Mesodermal cell (in vitro differentiated cells): ENCODE measurements around the gene FAAP24. TPM values are rescaled to one million over a fixed set of nuclear protein-coding genes. Genes with fewer than 3 reads are reported as not detected.
"Not testable (repeated sequence)": the region's sequence is repeated elsewhere in the genome, so short reads cannot be mapped to it uniquely, and the experiment has no call there.

ENCODE experiments used
- H3K27ac ChIP-seq: 2 replicates; pipeline ENCODE4 v1.7.0; 2013; ENCODE audit warnings: mild to moderate bottlenecking, low read depth, low read length, moderate library complexity; ENCODE audit not compliant: severe bottlenecking
- H3K36me3 ChIP-seq: 2 replicates; pipeline ENCODE4 v1.7.1; 2013; ENCODE audit warnings: mild to moderate bottlenecking, low read length, moderate library complexity; ENCODE audit not compliant: control insufficient read depth, insufficient read depth
- H3K4me1 ChIP-seq: one replicate; pipeline ENCODE4 v1.7.1; 2013; ENCODE audit warnings: mild to moderate bottlenecking, low read length; ENCODE audit not compliant: insufficient read depth, control insufficient read depth, poor library complexity, severe bottlenecking
- H3K4me3 ChIP-seq: 2 replicates; pipeline ENCODE4 v1.7.0; 2013; ENCODE audit warnings: low read length, control low read depth, mild to moderate bottlenecking; ENCODE audit not compliant: insufficient read depth, poor library complexity, severe bottlenecking; ENCODE audit errors: extremely low read depth
- H3K9me3 ChIP-seq: 2 replicates; pipeline ENCODE4 v1.7.1; 2013; ENCODE audit warnings: mild to moderate bottlenecking, low read length, moderate library complexity; ENCODE audit not compliant: control insufficient read depth
- WGBS, 2 experiments: methylation state at CpG; one replicate each; pipeline ENCODE4 v1.1.5; 2013; ENCODE audit warnings: missing lambda C conversion rate in 2 of 2; ENCODE audit not compliant: insufficient coverage in 2 of 2; 5-methylcytosine and 5-hydroxymethylcytosine counted together
- polyA plus RNA-seq, 2 experiments: library from polyadenylated mRNA; stranded (reverse); fragments of 50-300 nt; gene quantifications; one replicate each; pipeline ENCODE4 v1.2.3, GENCODE V29; 2013

FAAP24 gene, protein sequence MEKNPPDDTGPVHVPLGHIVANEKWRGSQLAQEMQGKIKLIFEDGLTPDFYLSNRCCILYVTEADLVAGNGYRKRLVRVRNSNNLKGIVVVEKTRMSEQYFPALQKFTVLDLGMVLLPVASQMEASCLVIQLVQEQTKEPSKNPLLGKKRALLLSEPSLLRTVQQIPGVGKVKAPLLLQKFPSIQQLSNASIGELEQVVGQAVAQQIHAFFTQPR
- 5.3 TPM for polyA plus RNA-seq (2013, experiment 1 of 2)
- 4.4 TPM for polyA plus RNA-seq (2013, experiment 2 of 2)

- H3K36me3 ChIP-seq = peaks cover 31% of the 10 kb centered on the region
- peak within 1 kb of the TSS; percentile 37 for H3K27ac ChIP-seq
- peak within 1 kb of the TSS; percentile 82 for H3K4me3 ChIP-seq
- 8% methylated on average over 50 to 53 of the region's 57 CpGs for WGBS, 2 experiments
- no peaks in the 10 kb centered on the region for H3K9me3 ChIP-seq
- no peaks in the 10 kb centered on the region for H3K4me1 ChIP-seq
Observed at GRCh38 chr19:32971715-32972540, at the start of gene FAAP24, which contains the start of gene CEP89. TSS of gene FAAP24 (plus strand) at chr19:32972242. CDS start at chr19:32973197, 955 bp downstream. TSS of gene CEP89 (minus strand) at chr19:32971958. CDS start at chr19:32971874, 84 bp downstream.

- Histone ChIP-seq H3K4me1 (no peaks in the 10 kb centered on the region), H3K36me3 (peaks cover 58% of the 10 kb centered on the region), H3K27ac (no peak overlapping the region), H3K4me3 (no peak overlapping the region), H3K9me3 (no peaks in the 10 kb centered on the region)
- WGBS, 2 experiments = 89 to 96% methylated on average over 4 to 6 of the region's 6 CpGs
Observed at GRCh38 chr19:32924200-32924599, 47.8 kb upstream of the FAAP24 start.

- H3K27ac ChIP-seq = no peak overlapping the region
- H3K9me3 ChIP-seq = no peaks in the 10 kb centered on the region
- no peaks in the 10 kb centered on the region for H3K4me1 ChIP-seq
- H3K36me3 ChIP-seq = peaks cover 74% of the 10 kb centered on the region
- no CpG with 5 or more reads among the region's 2 CpGs for WGBS, 2 experiments
- no peak overlapping the region for H3K4me3 ChIP-seq
Observed at GRCh38 chr19:32928806-32929205, 43.2 kb upstream of the FAAP24 start.

DNA sequence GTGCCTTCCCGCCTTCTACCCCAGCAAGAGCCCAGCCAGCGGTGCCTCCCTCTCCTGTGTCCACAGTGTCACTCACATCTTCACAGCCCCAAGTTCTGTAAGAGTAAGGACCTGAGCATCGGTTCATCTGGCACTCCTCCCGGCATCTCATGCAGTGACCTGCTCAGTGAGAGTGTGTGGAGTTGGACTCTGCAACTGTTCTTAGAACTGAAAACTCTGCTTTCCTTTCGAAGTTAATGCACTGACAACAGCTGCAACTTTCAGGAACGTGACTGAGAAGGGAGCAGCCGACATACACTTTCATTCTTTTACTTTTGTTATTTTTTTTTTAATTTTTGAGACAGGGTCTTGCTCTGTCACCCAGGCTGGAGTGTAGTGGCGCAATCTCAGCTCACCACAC is 41.5 kb upstream of the FAAP24 start:
- Histone ChIP-seq H3K4me3 (no peak overlapping the region), H3K9me3 (no peaks in the 10 kb centered on the region), H3K36me3 (peaks cover 75% of the 10 kb centered on the region), H3K4me1 (no peaks in the 10 kb centered on the region), H3K27ac (no peak overlapping the region)
- WGBS, 2 experiments = 98 to 100% methylated on average over 6 to 8 of the region's 8 CpGs

- H3K4me1 ChIP-seq = no peaks in the 10 kb centered on the region
- peaks cover 82% of the 10 kb centered on the region for H3K36me3 ChIP-seq
- H3K4me3 ChIP-seq = no peak overlapping the region
- H3K9me3 ChIP-seq = no peaks in the 10 kb centered on the region
- no peak overlapping the region for H3K27ac ChIP-seq
- 88 to 100% methylated on average over 1 to 2 of the region's 3 CpGs for WGBS, 2 experiments
Observed at GRCh38 chr19:32933571-32933970, 38.5 kb upstream of the FAAP24 start.

DNA sequence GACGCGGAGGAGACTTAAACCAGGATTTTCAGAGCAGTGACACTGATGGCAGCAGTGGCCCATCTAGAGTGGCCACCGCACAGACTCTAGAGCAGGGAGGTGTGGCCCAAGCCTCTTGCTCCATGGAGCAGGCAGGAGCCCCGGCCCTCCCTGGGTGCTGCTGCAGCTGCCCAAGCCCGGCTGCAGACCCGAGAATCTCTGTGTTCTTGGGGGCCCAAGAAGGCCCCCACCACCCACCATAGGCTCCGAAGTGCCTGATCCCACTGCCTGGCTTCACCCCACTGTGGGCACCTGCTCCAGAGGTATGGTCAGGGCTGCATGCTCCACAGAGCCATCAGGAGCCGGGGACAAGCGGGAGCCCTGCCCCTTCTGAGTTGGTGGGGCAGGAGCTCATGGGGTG is 36.4 kb upstream of the FAAP24 start:
- no peak overlapping the region for H3K27ac ChIP-seq
- H3K9me3 ChIP-seq = no peaks in the 10 kb centered on the region
- peaks cover 65% of the 10 kb centered on the region for H3K36me3 ChIP-seq
- H3K4me1 ChIP-seq = no peaks in the 10 kb centered on the region
- no peak overlapping the region for H3K4me3 ChIP-seq
- 88 to 94% methylated on average over 6 to 7 of the region's 9 CpGs for WGBS, 2 experiments

DNA sequence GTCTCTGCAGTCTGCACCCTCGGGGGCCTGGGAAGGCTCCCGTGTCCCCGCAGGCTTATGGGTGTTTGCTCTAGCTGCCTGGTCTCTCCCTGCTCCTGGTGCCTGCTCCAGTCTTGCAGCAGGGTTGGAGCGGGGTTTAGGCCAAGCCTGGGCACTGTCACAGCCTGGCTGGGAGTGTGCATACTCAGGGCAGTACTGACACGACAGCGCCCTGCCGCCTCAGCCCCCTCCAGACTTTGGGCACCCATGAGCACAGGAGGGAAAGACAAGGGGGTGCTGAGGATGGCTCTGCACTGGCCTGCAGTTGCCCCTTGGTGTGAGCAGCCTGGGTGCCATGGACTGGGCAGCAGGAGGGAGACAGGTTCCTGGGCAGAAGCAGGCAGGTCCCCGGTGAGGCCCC is 36.0 kb upstream of the FAAP24 start:
- WGBS, 2 experiments = 91 to 96% methylated on average over 8 of the region's 8 CpGs
- H3K27ac ChIP-seq = no peak overlapping the region
- H3K4me1 ChIP-seq = no peaks in the 10 kb centered on the region
- H3K36me3 ChIP-seq = peaks cover 61% of the 10 kb centered on the region
- H3K4me3 ChIP-seq = no peak overlapping the region
- H3K9me3 ChIP-seq = no peaks in the 10 kb centered on the region

GRCh38 chr19:32941273-32941672 is 30.8 kb upstream of the FAAP24 start:
- peaks cover 59% of the 10 kb centered on the region for H3K36me3 ChIP-seq
- H3K4me1 ChIP-seq, H3K4me3 ChIP-seq, H3K9me3 ChIP-seq, H3K27ac ChIP-seq: not testable (repeated sequence)
- WGBS, 2 experiments = 88 to 91% methylated on average over 2 of the region's 5 CpGs

GRCh38 chr19:32945260-32945659 is 26.8 kb upstream of the FAAP24 start:
- Histone ChIP-seq H3K36me3 (peaks cover 68% of the 10 kb centered on the region), H3K9me3 (no peaks in the 10 kb centered on the region), H3K4me3 (no peak overlapping the region), H3K27ac (no peak overlapping the region), H3K4me1 (no peaks in the 10 kb centered on the region)
- WGBS, 2 experiments = 60 to 64% methylated on average over 3 of the region's 3 CpGs

DNA sequence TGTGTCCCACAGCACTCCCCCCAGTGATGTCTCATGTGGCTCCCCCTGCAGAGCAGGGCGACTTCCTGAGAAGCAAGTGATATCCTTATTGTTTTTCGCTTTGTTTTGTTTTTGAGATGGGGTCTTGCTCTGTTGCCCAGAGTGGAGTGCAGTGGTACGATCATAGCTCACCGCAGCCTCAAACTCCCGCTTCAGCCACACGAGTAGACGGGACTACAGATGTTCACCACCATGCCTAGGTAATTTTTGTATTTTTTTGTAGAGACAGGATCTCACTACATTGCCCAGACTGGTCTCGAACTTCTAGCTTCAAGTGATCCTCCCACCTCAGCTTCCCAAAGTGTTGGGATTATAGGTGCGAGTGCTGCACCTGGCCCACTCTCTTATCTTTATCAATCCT is 5.3 kb upstream of the FAAP24 start:
- Histone ChIP-seq H3K27ac (no peak overlapping the region), H3K4me1 (no peaks in the 10 kb centered on the region), H3K4me3 (no peak overlapping the region), H3K9me3 (no peaks in the 10 kb centered on the region), H3K36me3 (peaks cover 61% of the 10 kb centered on the region)
- WGBS, 2 experiments = 87 to 96% methylated on average over 7 to 8 of the region's 9 CpGs

DNA sequence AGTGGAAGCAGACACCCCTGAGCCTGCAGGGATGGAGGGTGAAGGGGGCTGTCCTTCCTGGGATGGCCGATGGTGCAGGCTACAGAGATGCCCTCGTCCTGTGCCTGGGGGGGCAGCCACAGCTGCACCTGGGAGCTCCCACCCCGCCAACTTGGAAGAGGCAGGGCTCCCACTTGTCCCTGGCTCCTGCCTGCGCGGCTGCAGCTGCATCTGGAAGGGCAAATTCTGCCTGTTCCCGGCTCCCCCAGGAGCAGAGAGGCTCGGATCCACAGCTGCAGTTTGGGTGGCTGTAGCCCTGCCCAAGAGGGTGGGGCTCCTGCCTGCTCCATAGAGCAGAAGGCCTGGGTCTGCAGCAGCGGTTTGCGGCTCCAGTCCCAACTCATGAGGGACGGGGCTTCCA is 2.5 kb upstream of the FAAP24 start:
- H3K4me1 ChIP-seq = no peaks in the 10 kb centered on the region
- H3K36me3 ChIP-seq = peaks cover 34% of the 10 kb centered on the region
- WGBS, 2 experiments = 94 to 97% methylated on average over 10 of the region's 10 CpGs
- H3K9me3 ChIP-seq = no peaks in the 10 kb centered on the region
- no peak overlapping the region for H3K27ac ChIP-seq
- H3K4me3 ChIP-seq = no peak overlapping the region
